Posterior vena cava (tissue), 2 donors: ENCODE data around the gene RNF157. TPM values are rescaled to one million over a fixed set of nuclear protein-coding genes. Genes with fewer than 3 reads are reported as not detected.
A peak's percentile ranks its signal among the peaks of the same experiment; 100 is the strongest.

Experiments used
- DNase-seq: peaks from one replicate; pipeline ENCODE4 v3.0.0-alpha.2; 2020; ENCODE audit warnings: low spot score
- intact Hi-C, 2 donors: fragments of 100-400 bp; cut with DNase I; formaldehyde crosslinking; loops; one replicate each; pipeline versions ENCODE4 v1.14.1 to v1.14.2; 2022 to 2023
- total RNA-seq, 2 donors: library from RNA; stranded (reverse); fragmentation: NEBNext Ultra II Directional; extraction: Animal tissue kit (Norgen Biotek cat#: 25700); gene quantifications; one replicate each; pipeline ENCODE4 v1.2.1, GENCODE V29; 2021
- donor health status: DM: yes; HTN: yes; CAD: no.
- donor health status: DM: yes; HTN: yes; CAD: no.

Gene RNF157
- total RNA-seq, 2 donors from 2014 or later = 1.9 TPM

- DNase-seq = peak; percentile 24
- intact Hi-C loops = loop anchor here in 1 of 2 donors (10.0 kb wide), 1 partner anchor 272 kb away; no protein-coding TSS in a partner anchor
Observed at GRCh38 chr17:76122431-76123190, 117.7 kb downstream of the RNF157 start.

GRCh38 chr17:76121932-76122430 is 118.3 kb downstream of the RNF157 start:
- intact Hi-C loops = loop anchor here (1.0 to 10.0 kb wide), 3 partner anchors 157 to 273 kb away; no protein-coding TSS in a partner anchor
- DNase-seq = no peak

GRCh38 chr17:76120658-76121008 is 119.7 kb downstream of the RNF157 start:
- DNase-seq = no peak
- intact Hi-C loops = loop anchor here (1.0 to 10.0 kb wide), 3 partner anchors 158 to 274 kb away; no protein-coding TSS in a partner anchor

GRCh38 chr17:76119409-76120371 is 120.6 kb downstream of the RNF157 start:
- peak; percentile 72 for DNase-seq

GRCh38 chr17:76115138-76115754 is 125.0 kb downstream of the RNF157 start:
- DNase-seq = peak; percentile 29

More at GRCh38 chr17:76119409-76120371, 120.6 kb downstream of the RNF157 start:
- intact Hi-C loops = loop anchor here in 1 of 2 donors (2.0 to 10.0 kb wide), 2 partner anchors 159 to 275 kb away; no protein-coding TSS in a partner anchor

GRCh38 chr17:76111956-76112355 is 128.3 kb downstream of the RNF157 start:
- intact Hi-C loops = no loop called here
- no peak for DNase-seq

More at GRCh38 chr17:76115138-76115754, 125.0 kb downstream of the RNF157 start:
- intact Hi-C loops = no loop called here

GRCh38 chr17:76107509-76107908 is 132.8 kb downstream of the RNF157 start:
- no peak for DNase-seq
- intact Hi-C loops = no loop called here

GRCh38 chr17:76106703-76107102 is 133.6 kb downstream of the RNF157 start:
- no peak for DNase-seq
- intact Hi-C loops = no loop called here

- intact Hi-C loops = no loop called here
- no peak for DNase-seq
Observed at GRCh38 chr17:76104896-76105231, 135.4 kb downstream of the RNF157 start.

GRCh38 chr17:76104140-76104895 is 136.0 kb downstream of the RNF157 start:
- intact Hi-C loops = no loop called here
- peak; percentile 51 for DNase-seq

GRCh38 chr17:76103274-76104139 is 136.8 kb downstream of the RNF157 start, which contains the start of gene EXOC7:
Gene EXOC7, minus strand, starts transcription at chr17:76103787. Its CDS starts 95 bp downstream, at chr17:76103692.
- intact Hi-C loops = no loop called here

GRCh38 chr17:76102944-76103273 is 137.4 kb downstream of the RNF157 start:
- DNase-seq = no peak
- intact Hi-C loops = no loop called here

More at GRCh38 chr17:76103274-76104139, 136.8 kb downstream of the RNF157 start, which contains the start of gene EXOC7:
- DNase-seq = peak; percentile 97

GRCh38 chr17:76097716-76098295 is 142.5 kb downstream of the RNF157 start:
- DNase-seq = no peak
- intact Hi-C loops = no loop called here

GRCh38 chr17:76095943-76096342 is 144.3 kb downstream of the RNF157 start:
- DNase-seq = no peak
- intact Hi-C loops = no loop called here

GRCh38 chr17:76094046-76094445 is 146.2 kb downstream of the RNF157 start:
- no peak for DNase-seq
- intact Hi-C loops = no loop called here

- intact Hi-C loops = no loop called here
- peak; percentile 76 for DNase-seq
Observed at GRCh38 chr17:76092526-76093413, 147.5 kb downstream of the RNF157 start.
